Endothelial cell of umbilical vein (primary cell): Measurements from ENCODE around the gene ST3GAL4. TPM values are rescaled to one million over a fixed set of nuclear protein-coding genes. Genes with fewer than 3 reads are reported as not detected.

Experiments
- BruUV-seq: library from RNA; stranded (reverse); fragments of 400-500 nt; replicated peaks from 2 replicates; lab custom pipeline; 2021; lab: Mats Ljungman, UMichigan
- CTCF ChIA-PET: fragments of 300-600, 350-600 bp; sonication (Branson Sonifier 250); formaldehyde crosslinking; loops from one replicate; lab custom pipeline; 2021; ENCODE audit warnings: antibody characterized with exemption, inconsistent platforms; lab: Charles Lee
- POLR2A ChIA-PET: fragments of 300-600, 350-600 bp; sonication (Branson Sonifier 250); formaldehyde crosslinking; loops from one replicate; lab custom pipeline; 2021; ENCODE audit warnings: antibody characterized with exemption, inconsistent platforms; lab: Charles Lee
- DNase-seq: peaks from one replicate; pipeline ENCODE4 v3.0.0-alpha.2; 2011; ENCODE audit warnings: low read depth, low spot score
- FAIRE-seq: peaks from 2 replicates; lab custom pipeline; 2011; peaks lifted over from hg19 to GRCh38; lab: Jason Lieb, UNC
- H2AFZ ChIP-seq: 2 replicates; pipeline ENCODE4 v1.6.0; 2012; ENCODE audit warnings: low read depth, low read length, control low read depth, inconsistent platforms
- H3K27ac ChIP-seq: 2 replicates; pipeline ENCODE4 v1.5.1; 2011; ENCODE audit warnings: low read depth, mild to moderate bottlenecking, control low read depth, low read length, moderate library complexity; ENCODE audit not compliant: insufficient read depth
- H3K27me3 ChIP-seq, 2 experiments: 2 replicates each; pipeline versions ENCODE4 v1.6.0 to v1.6.1; 2011; ENCODE audit warnings: low read length in 2 of 2, mixed read lengths in 1 of 2; ENCODE audit not compliant: control insufficient read depth in 2 of 2, insufficient read depth in 2 of 2
- H3K36me3 ChIP-seq, 2 experiments: 2 replicates in 1 of 2; 3 replicates in 1 of 2; pipeline ENCODE4 v1.5.1; 2011; ENCODE audit warnings: low read length in 2 of 2, mild to moderate bottlenecking in 1 of 2, moderate library complexity in 1 of 2; ENCODE audit not compliant: control insufficient read depth in 2 of 2, insufficient read depth in 2 of 2; ENCODE audit errors: extremely low read depth in 1 of 2
- H3K4me1 ChIP-seq: 3 replicates; pipeline ENCODE4 v1.5.1; 2011; ENCODE audit warnings: mild to moderate bottlenecking, low read length; ENCODE audit not compliant: control insufficient read depth, insufficient read depth; ENCODE audit errors: extremely low read depth
- H3K4me2 ChIP-seq: 2 replicates; pipeline ENCODE4 v1.6.1; 2011; ENCODE audit warnings: low read length, control low read depth, mixed read lengths; ENCODE audit not compliant: insufficient read depth
- H3K4me3 ChIP-seq, 3 experiments: fragments of 200-600 bp in 1 of 3; sonication (generic), shearing (Covaris generic) in 1 of 3; replicated peaks in 1 of 3; 2 replicates each; pipeline ENCODE4 v1.5.1; 2011 to 2016; ENCODE audit warnings: control low read depth in 3 of 3, low read length in 3 of 3, mild to moderate bottlenecking in 2 of 3, inconsistent platforms in 1 of 3, low read depth in 1 of 3, moderate library complexity in 1 of 3; ENCODE audit not compliant: insufficient read depth in 1 of 3
- H3K79me2 ChIP-seq: 2 replicates; pipeline ENCODE4 v1.6.0; 2012; ENCODE audit warnings: low read length, inconsistent platforms; ENCODE audit not compliant: control insufficient read depth, insufficient read depth
- H3K9ac ChIP-seq: replicated peaks from 2 replicates; pipeline ENCODE3; 2011; ENCODE audit warnings: low read length, control low read depth; ENCODE audit not compliant: insufficient read depth; ENCODE audit errors: extremely low read depth
- H3K9me1 ChIP-seq: replicated peaks from 3 replicates; pipeline ENCODE4 v1.6.0; 2011; ENCODE audit warnings: mild to moderate bottlenecking, low read length; ENCODE audit not compliant: control insufficient read depth, insufficient read depth; ENCODE audit errors: extremely low read depth
- H3K9me3 ChIP-seq: replicated peaks from 2 replicates; pipeline ENCODE4 v1.5.1; 2012; ENCODE audit warnings: low read length, inconsistent platforms; ENCODE audit not compliant: control insufficient read depth, insufficient read depth
- H4K20me1 ChIP-seq: replicated peaks from 2 replicates; pipeline ENCODE3; 2011; ENCODE audit warnings: mild to moderate bottlenecking, low read length; ENCODE audit not compliant: control insufficient read depth, insufficient read depth; ENCODE audit errors: extremely low read depth
- CTCF ChIP-seq, 2 donors: IDR thresholded peaks; 1 replicate in 1 of 2; 2 replicates in 1 of 2; pipeline ENCODE4 v1.5.1; 2011; ENCODE audit warnings: low read length in 2 of 2, mild to moderate bottlenecking in 2 of 2, moderate library complexity in 2 of 2, control low read depth in 1 of 2, inconsistent platforms in 1 of 2, low read depth in 1 of 2; ENCODE audit not compliant: insufficient read depth in 1 of 2; ENCODE audit errors: extremely low read depth in 1 of 2
- EZH2 ChIP-seq: IDR thresholded peaks from 2 replicates; pipeline ENCODE4 v1.6.1; 2012; ENCODE audit warnings: borderline replicate concordance, low read depth, mild to moderate bottlenecking, moderate library complexity, low read length, inconsistent platforms; ENCODE audit not compliant: severe bottlenecking
- FOS ChIP-seq: IDR thresholded peaks from 2 replicates; pipeline ENCODE4 v1.6.1; 2011; ENCODE audit warnings: mild to moderate bottlenecking, low read length, moderate library complexity, borderline replicate concordance; ENCODE audit not compliant: insufficient read depth
- GATA2 ChIP-seq: IDR thresholded peaks from 2 replicates; pipeline ENCODE4 v1.7.0; 2011; ENCODE audit warnings: low read depth, mild to moderate bottlenecking, moderate library complexity, mixed read lengths, low read length; ENCODE audit not compliant: insufficient read length, insufficient read depth
- JUN ChIP-seq: IDR thresholded peaks from 2 replicates; pipeline ENCODE4 v1.6.1; 2011; ENCODE audit warnings: borderline replicate concordance, low read depth; ENCODE audit not compliant: insufficient read length, insufficient read depth
- MAX ChIP-seq: IDR thresholded peaks from 2 replicates; pipeline ENCODE4 v1.6.1; 2011; ENCODE audit not compliant: insufficient read depth, insufficient read length
- MYC ChIP-seq: IDR thresholded peaks from one replicate; pipeline ENCODE4 v1.6.1; 2011; ENCODE audit warnings: mild to moderate bottlenecking, low read depth, low read length
- POLR2A ChIP-seq: IDR thresholded peaks from 2 replicates; pipeline ENCODE4 v1.6.1; 2012; ENCODE audit warnings: low read depth, mild to moderate bottlenecking, control low read depth, low read length
- POLR2AphosphoS5 ChIP-seq: IDR thresholded peaks from 2 replicates; pipeline ENCODE4 v1.6.1; 2012; ENCODE audit warnings: low read depth, mild to moderate bottlenecking, control low read depth, low read length, moderate library complexity; ENCODE audit not compliant: insufficient read depth
- dilution Hi-C: fragments of 300-500 bp; cut with MboI; formaldehyde crosslinking; loops from one replicate; pipeline ENCODE4 v1.15.0; 2019; ENCODE audit warnings: low sequenced_read_pairs; ENCODE audit not compliant: extremely low pct_ligation_motif_present
- intact Hi-C: fragments of 100-400 bp; cut with micrococcal nuclease; formaldehyde crosslinking; loops from one replicate; pipeline ENCODE4 v1.10.0; 2022
- polyA plus RNA-seq, 4 experiments: library from polyadenylated mRNA; depleted of rRNA in 3 of 4; stranded (reverse) in 3 of 4; unstranded in 1 of 4; fragments of >200 nt; gene quantifications; 2 replicates each; pipeline versions ENCODE4 v1.2.1 to v1.2.3, GENCODE V29; 2011 to 2012; ENCODE audit warnings: missing spikeins in 1 of 4
- total RNA-seq: library from RNA; stranded (reverse); gene quantifications from 2 replicates; pipeline ENCODE4 v1.2.3, GENCODE V29; 2021

The ST3GAL4 gene
- total and polyA plus RNA-seq, 2 donors (not counting 3 experiments of a cell fraction or from before 2014, with no cell fraction given) = 17.7 to 19.4 TPM

DNA sequence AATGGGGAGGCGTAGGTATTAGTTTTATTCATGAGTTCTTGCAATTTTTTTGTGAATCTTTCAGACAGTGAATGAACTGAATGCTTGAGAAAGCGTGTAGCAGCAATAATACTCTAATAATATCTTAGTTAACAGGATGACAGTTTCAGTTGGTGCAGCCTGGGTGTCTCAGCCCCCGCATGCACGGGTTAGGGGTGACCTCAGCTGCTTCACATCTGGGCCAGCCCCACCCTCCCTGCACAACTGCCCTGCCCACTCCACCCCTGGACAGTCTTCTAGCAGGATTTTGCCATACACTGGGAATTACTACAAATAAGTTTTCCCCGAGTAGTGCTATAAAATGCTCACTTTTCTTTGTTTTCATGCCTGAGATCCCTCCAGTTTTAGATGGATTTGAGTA, 83.2 kb downstream of the ST3GAL4 start:
- FAIRE-seq (no peak), DNase-seq (no peak)
- dilution Hi-C loops (no loop called here), intact Hi-C loops (no loop called here)
- H3K79me2 ChIP-seq = no peaks in the 10 kb centered on the region
- no peaks in the 10 kb centered on the region for H3K27me3 ChIP-seq
- ChIA-PET POLR2A (no interaction called here), CTCF (interaction anchor here (5.5 to 10.1 kb wide), 2 partner anchors 41 to 128 kb away, joined by 64 to 231 read pairs; no protein-coding TSS in a partner anchor)
- no peak overlapping the region for H3K9ac ChIP-seq
- TF ChIP-seq FOS = no peak
- TF ChIP-seq EZH2 = no peak
- TF ChIP-seq POLR2AphosphoS5 = no peak
- TF ChIP-seq JUN = no peak
- no peak for TF ChIP-seq CTCF (IDR thresholded peaks at IDR 0.05; ENCODE audit: extremely low read depth in 1 of 2, insufficient read depth in 1 of 2, low read depth in 1 of 2, low read length in 2 of 2)
- no peak for TF ChIP-seq MAX
- TF ChIP-seq MYC = no peak
- no peak for TF ChIP-seq GATA2
- no peak for TF ChIP-seq POLR2A
- no peaks in the 10 kb centered on the region for H3K9me3 ChIP-seq
- H3K4me3 ChIP-seq = no peak overlapping the region
- no peaks in the 10 kb centered on the region for H3K36me3 ChIP-seq
- H3K4me1 ChIP-seq = no peaks in the 10 kb centered on the region
- H3K4me2 ChIP-seq = no peak overlapping the region
- no TSS peak for BruUV-seq
- H2AFZ ChIP-seq = no peak overlapping the region
- H3K27ac ChIP-seq = no peak overlapping the region
- no peaks in the 10 kb centered on the region for H4K20me1 ChIP-seq
- H3K9me1 ChIP-seq = no peaks in the 10 kb centered on the region
